GM06990 (cell line): ENCODE results near the gene ARL15.

Experiments used
- DNase-seq: peaks from one replicate; pipeline ENCODE4 v3.0.0-alpha.2; 2011; ENCODE audit not compliant: insufficient read length; ENCODE audit errors: extremely low read depth
- H3K27me3 ChIP-seq: replicated peaks from 2 replicates; pipeline ENCODE4 v1.6.0; 2011; ENCODE audit warnings: low read length; ENCODE audit not compliant: control insufficient read depth, insufficient read depth
- H3K36me3 ChIP-seq: 2 replicates; pipeline ENCODE4 v1.5.1; 2011; ENCODE audit warnings: low read length; ENCODE audit not compliant: control insufficient read depth, insufficient read depth
- H3K4me3 ChIP-seq: replicated peaks from 2 replicates; pipeline ENCODE4 v1.5.1; 2011; ENCODE audit warnings: low read depth, mild to moderate bottlenecking, control low read depth, low read length
- TF ChIP-seq, protein P1 (sequence below): IDR thresholded peaks from 2 replicates; pipeline ENCODE4 v1.5.1; 2011; ENCODE audit warnings: low read length, control low read depth, mild to moderate bottlenecking, inconsistent platforms; ENCODE audit not compliant: insufficient read depth, poor library complexity, severe bottlenecking

Gene ARL15

GRCh38 chr5:54226215-54226614 is 84.2 kb downstream of the ARL15 start:
- Histone ChIP-seq H3K36me3 (no peaks in the 10 kb centered on the region), H3K27me3 (no peaks in the 10 kb centered on the region; the same call in 1 of the 2 replicates), H3K4me3 (no peak overlapping the region)
- TF ChIP-seq, protein P1, sequence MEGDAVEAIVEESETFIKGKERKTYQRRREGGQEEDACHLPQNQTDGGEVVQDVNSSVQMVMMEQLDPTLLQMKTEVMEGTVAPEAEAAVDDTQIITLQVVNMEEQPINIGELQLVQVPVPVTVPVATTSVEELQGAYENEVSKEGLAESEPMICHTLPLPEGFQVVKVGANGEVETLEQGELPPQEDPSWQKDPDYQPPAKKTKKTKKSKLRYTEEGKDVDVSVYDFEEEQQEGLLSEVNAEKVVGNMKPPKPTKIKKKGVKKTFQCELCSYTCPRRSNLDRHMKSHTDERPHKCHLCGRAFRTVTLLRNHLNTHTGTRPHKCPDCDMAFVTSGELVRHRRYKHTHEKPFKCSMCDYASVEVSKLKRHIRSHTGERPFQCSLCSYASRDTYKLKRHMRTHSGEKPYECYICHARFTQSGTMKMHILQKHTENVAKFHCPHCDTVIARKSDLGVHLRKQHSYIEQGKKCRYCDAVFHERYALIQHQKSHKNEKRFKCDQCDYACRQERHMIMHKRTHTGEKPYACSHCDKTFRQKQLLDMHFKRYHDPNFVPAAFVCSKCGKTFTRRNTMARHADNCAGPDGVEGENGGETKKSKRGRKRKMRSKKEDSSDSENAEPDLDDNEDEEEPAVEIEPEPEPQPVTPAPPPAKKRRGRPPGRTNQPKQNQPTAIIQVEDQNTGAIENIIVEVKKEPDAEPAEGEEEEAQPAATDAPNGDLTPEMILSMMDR, result no peak
- DNase-seq, result no peak

DNA sequence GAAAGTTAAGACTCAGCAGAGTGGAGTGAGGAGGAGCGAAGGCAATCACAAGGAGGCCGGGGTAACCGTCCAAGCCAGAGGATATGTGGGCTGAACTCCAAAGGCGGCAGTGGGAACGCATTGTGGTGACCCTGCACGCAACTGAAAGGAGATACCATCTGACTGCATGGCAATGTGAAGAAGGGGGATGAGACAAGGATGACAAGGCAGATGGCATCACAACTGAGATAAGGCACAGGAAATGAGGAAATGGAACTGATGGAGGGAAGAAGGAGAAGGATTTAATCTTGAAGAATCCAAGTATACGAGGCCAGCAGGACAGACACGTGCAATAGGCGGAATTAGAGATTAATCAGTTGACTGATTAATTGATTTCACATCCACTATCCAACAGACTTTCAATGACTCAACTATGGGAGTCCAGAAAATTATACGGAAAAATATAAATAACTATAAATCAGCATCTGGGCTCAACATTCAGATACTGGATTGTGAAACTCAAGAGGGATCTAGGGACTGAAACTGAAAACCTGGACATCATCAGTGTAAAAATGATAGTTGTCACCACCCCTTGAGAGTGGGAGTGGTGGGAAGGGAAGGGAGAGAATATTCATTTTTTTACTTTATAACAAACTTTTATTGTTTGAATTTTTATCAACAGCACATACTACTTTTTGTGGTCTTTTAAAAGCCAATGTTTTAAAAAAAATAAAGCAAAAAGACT is 86.1 kb downstream of the ARL15 start:
- H3K27me3 ChIP-seq, result no peaks in the 10 kb centered on the region; the same call in 1 of the 2 replicates
- no peak for DNase-seq
- H3K36me3 ChIP-seq, result no peaks in the 10 kb centered on the region
- TF ChIP-seq, protein P1, result no peak
- no peak overlapping the region for H3K4me3 ChIP-seq

DNA sequence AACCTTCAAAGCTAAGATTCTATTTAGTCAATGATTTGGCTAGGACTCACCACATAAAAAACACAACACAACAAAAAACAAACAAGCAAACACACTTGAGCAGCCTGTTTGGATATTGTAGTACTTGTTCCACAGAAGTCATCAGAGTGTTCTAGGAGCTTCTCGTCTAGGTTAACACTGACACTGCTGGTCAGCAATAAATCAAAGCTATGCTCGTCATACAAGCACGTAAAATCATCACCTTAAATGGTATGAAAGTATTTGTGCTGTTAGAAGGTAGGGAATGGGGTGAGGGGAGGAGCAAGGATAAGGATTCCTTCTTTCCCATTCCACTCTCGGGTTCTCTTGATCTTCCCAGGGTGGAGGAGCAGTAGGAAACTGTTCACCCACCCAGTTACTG is 88.0 kb downstream of the ARL15 start:
- H3K4me3 ChIP-seq, result no peak overlapping the region
- no peaks in the 10 kb centered on the region; the same call in 1 of the 2 replicates for H3K27me3 ChIP-seq
- H3K36me3 ChIP-seq, result no peaks in the 10 kb centered on the region
- DNase-seq, result no peak
- TF ChIP-seq, protein P1, result no peak

DNA sequence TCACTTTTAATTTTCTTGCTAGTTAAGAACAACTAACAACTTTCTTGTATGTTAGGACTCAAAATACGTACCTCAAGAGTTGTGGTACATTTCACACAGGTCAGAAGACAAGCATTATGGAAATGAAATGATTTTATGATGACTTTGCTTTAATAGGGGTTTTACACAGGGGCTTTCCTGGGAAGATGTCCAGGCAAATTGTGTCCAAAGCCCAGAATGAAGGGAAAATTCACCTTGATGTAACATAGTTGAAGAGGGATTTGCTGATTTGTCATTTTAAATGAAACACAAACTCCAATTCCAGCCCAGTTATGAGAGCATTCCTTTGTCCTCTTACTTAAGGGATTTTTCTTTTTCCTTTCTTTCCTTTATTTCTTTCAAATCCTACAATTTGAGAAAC is 89.2 kb downstream of the ARL15 start:
- H3K4me3 ChIP-seq, result no peak overlapping the region
- TF ChIP-seq, protein P1, result no peak
- H3K36me3 ChIP-seq, result no peaks in the 10 kb centered on the region
- no peaks in the 10 kb centered on the region; the same call in 1 of the 2 replicates for H3K27me3 ChIP-seq
- DNase-seq, result no peak

DNA sequence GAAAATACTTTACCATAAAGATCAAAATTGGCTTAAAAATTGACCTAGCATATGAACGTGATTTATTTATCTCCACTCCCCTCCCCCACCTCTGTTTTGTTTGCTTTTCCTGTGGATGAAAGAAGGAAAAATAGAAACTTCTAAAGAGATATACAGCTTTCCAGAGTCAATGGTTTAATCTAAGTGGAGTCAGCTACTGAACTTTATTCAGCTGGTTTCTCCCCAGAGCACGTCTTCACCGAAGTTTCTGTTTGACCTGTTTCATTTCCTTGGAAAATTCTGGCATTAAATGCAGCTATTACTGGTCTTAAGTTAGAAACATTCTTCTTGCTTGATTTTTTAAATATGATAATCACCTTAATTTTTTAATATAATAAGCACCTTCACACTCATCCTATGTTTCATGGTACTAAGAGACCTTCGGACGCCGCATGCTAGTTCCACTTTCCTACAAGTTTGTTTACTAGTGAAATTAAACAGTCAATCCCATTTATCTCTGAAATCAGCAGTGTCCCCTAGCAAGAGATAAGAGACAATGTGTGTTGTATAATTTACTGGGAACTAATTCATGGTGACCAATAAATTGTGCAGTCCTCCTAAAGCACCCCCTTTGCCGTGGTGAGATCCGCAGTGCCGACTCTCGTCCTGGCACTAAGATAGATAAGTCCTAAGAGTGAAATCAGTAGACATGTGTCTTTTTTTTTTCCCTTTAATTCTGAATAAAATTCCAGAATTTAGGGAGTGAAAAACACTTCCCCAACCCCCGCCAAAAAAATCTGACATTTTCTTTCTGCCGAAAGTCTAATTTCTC is 89.9 kb downstream of the ARL15 start:
- DNase-seq, result no peak

More for the DNA sequence above, 89.9 kb downstream of the ARL15 start:
- TF ChIP-seq, protein P1, result no peak
- Histone ChIP-seq H3K36me3 (no peaks in the 10 kb centered on the region), H3K27me3 (no peaks in the 10 kb centered on the region), H3K4me3 (no peak overlapping the region)
